ENCODE results near the gene LAMA1. TPM values are rescaled to one million over a fixed set of nuclear protein-coding genes. Genes with fewer than 3 reads are reported as not detected.

LAMA1 gene
- polyA plus RNA-seq, 1 donor from 2014 or later: 10.3 TPM

- Histone ChIP-seq H3F3A (ENCODE audit: insufficient read depth, low read length, poor library complexity, severe bottlenecking) (no peaks in the 10 kb centered on the region), H3K36me3 (ENCODE audit: insufficient read depth, low read length) (no peaks in the 10 kb centered on the region), H4K20me1 (ENCODE audit: insufficient read depth) (no peaks in the 10 kb centered on the region), H3K9ac (ENCODE audit: low read length) (no peak overlapping the region), H2AFZ (ENCODE audit: low read depth, low read length) (no peak overlapping the region), H3K27ac (ENCODE audit: low read length) (no peak overlapping the region), H3K27me3 (ENCODE audit: insufficient read depth, low read depth, low read length) (no peaks in the 10 kb centered on the region), H3K4me3 (ENCODE audit: low read length) (no peak overlapping the region), H3K4me2 (ENCODE audit: low read length) (no peak overlapping the region), H3K9me2 (ENCODE audit: insufficient read depth, low read length) (no peaks in the 10 kb centered on the region), H3K9me3 (ENCODE audit: low read length) (no peaks in the 10 kb centered on the region), H3K79me2 (replicated peaks; ENCODE audit: insufficient read depth, low read length) (no peaks in the 10 kb centered on the region)
- TF ChIP-seq CTCF (IDR thresholded peaks at IDR 0.05; ENCODE audit: poor library complexity, severe bottlenecking): no peak
- TF ChIP-seq TAF1 (IDR thresholded peaks at IDR 0.05; ENCODE audit: low read depth): no peak
- no peak for TF ChIP-seq EZH2 (IDR thresholded peaks at IDR 0.05; ENCODE audit: borderline replicate concordance, insufficient read depth, low read length, poor library complexity, severe bottlenecking)
- TF ChIP-seq POLR2AphosphoS5 (IDR thresholded peaks at IDR 0.05): no peak
- TF ChIP-seq EP300 (conservative IDR thresholded peaks at IDR 0.05; ENCODE audit: poor library complexity, severe bottlenecking): no peak
- no peak for TF ChIP-seq REST (IDR thresholded peaks at IDR 0.05; ENCODE audit: borderline replicate concordance)
These were observed 51.9 kb downstream of the LAMA1 start for GRCh38 chr18:7065736-7066135.

- H3K4me2 ChIP-seq (ENCODE audit: low read length): no peak overlapping the region
- H3K79me2 ChIP-seq (replicated peaks; ENCODE audit: insufficient read depth, low read length): no peaks in the 10 kb centered on the region
- H3K9me2 ChIP-seq (ENCODE audit: insufficient read depth, low read length): no peaks in the 10 kb centered on the region
- no peaks in the 10 kb centered on the region for H3F3A ChIP-seq (ENCODE audit: insufficient read depth, low read length, poor library complexity, severe bottlenecking)
- H3K9ac ChIP-seq (ENCODE audit: low read length): no peak overlapping the region
- TF ChIP-seq CTCF (IDR thresholded peaks at IDR 0.05; ENCODE audit: poor library complexity, severe bottlenecking) (no peak), RAD21 (conservative IDR thresholded peaks at IDR 0.05) (no peak), EP300 (conservative IDR thresholded peaks at IDR 0.05; ENCODE audit: poor library complexity, severe bottlenecking) (no peak), SMC3 (conservative IDR thresholded peaks at IDR 0.05; ENCODE audit: poor library complexity) (no peak), REST (IDR thresholded peaks at IDR 0.05; ENCODE audit: borderline replicate concordance) (no peak), TAF1 (IDR thresholded peaks at IDR 0.05; ENCODE audit: low read depth) (no peak), EZH2 (IDR thresholded peaks at IDR 0.05; ENCODE audit: borderline replicate concordance, insufficient read depth, low read length, poor library complexity, severe bottlenecking) (no peak), POLR2AphosphoS5 (IDR thresholded peaks at IDR 0.05) (no peak), MXI1 (conservative IDR thresholded peaks at IDR 0.05; ENCODE audit: poor library complexity, severe bottlenecking) (no peak)
- no peak overlapping the region for H3K27ac ChIP-seq (ENCODE audit: low read length)
- no peak overlapping the region for H3K4me3 ChIP-seq (ENCODE audit: low read length)
- no peaks in the 10 kb centered on the region for H3K27me3 ChIP-seq (ENCODE audit: insufficient read depth, low read depth, low read length)
- H4K20me1 ChIP-seq (ENCODE audit: insufficient read depth): no peaks in the 10 kb centered on the region
- H3K9me3 ChIP-seq (ENCODE audit: low read length): no peaks in the 10 kb centered on the region
- H2AFZ ChIP-seq (ENCODE audit: low read depth, low read length): no peak overlapping the region
- H3K36me3 ChIP-seq (ENCODE audit: insufficient read depth, low read length): no peaks in the 10 kb centered on the region
These were observed 53.3 kb downstream of the LAMA1 start for GRCh38 chr18:7064346-7064745.

Measured in neural cell (in vitro differentiated cells).